GM13976 (cell line): Measurements from ENCODE around the gene PIPOX.

Experiments
- DNase-seq: peaks from one replicate; pipeline ENCODE4 v3.0.0; 2012; ENCODE audit warnings: low spot score
- CTCF ChIP-seq: IDR thresholded peaks from 2 replicates; pipeline ENCODE4 v1.5.1; 2012; ENCODE audit warnings: borderline replicate concordance, mild to moderate bottlenecking; ENCODE audit not compliant: insufficient read depth; ENCODE audit errors: extremely low read depth, missing control alignments, control extremely low read depth
- in situ Hi-C: fragments of 300-500 bp; cut with MboI; formaldehyde crosslinking; loops from one replicate; pipeline ENCODE4 v1.12.0; 2022; ENCODE audit warnings: low sequenced_read_pairs, mixed read lengths, inconsistent platforms; ENCODE audit not compliant: unreplicated experiment

PIPOX gene

GRCh38 chr17:29099527-29099926, 56.6 kb downstream of the PIPOX start:
- in situ Hi-C loops, result no loop called here
- TF ChIP-seq CTCF, result no peak

GRCh38 chr17:29100296-29100695, 57.4 kb downstream of the PIPOX start:
- in situ Hi-C loops, result loop anchor here (25.0 kb wide), 1 partner anchor 363 kb away; the partner anchor contains the start of genes NEK8, TLCD1 and TRAF4
- TF ChIP-seq CTCF, result no peak
- no peak for DNase-seq

More at GRCh38 chr17:29099527-29099926, 56.6 kb downstream of the PIPOX start:
- DNase-seq, result no peak

- DNase-seq, result no peak
- in situ Hi-C loops, result loop anchor here (25.0 kb wide), 1 partner anchor 365 kb away; the partner anchor contains the start of genes NEK8, TLCD1 and TRAF4
- no peak for TF ChIP-seq CTCF
Measured at GRCh38 chr17:29102046-29102445, 59.1 kb downstream of the PIPOX start.

- DNase-seq, result no peak
- in situ Hi-C loops, result loop anchor here (25.0 kb wide), 1 partner anchor 365 kb away; the partner anchor contains the start of genes NEK8, TLCD1 and TRAF4
- no peak for TF ChIP-seq CTCF
Measured at GRCh38 chr17:29102741-29103181, 59.8 kb downstream of the PIPOX start.

- DNase-seq, result no peak
- in situ Hi-C loops, result loop anchor here (25.0 kb wide), 1 partner anchor 366 kb away; the partner anchor contains the start of genes NEK8, TLCD1 and TRAF4
- no peak for TF ChIP-seq CTCF
Measured at GRCh38 chr17:29103341-29103740, 60.4 kb downstream of the PIPOX start.
